CD4-positive, alpha-beta memory T cell (primary cell): ENCODE measurements around the gene NACC2. TPM values are rescaled to one million over a fixed set of nuclear protein-coding genes. Genes with fewer than 3 reads are reported as not detected.

Experiments used
- CTCF ChIA-PET: fragments of 350-600 bp; sonication (Branson Sonifier 250); formaldehyde crosslinking; loops from one replicate; lab custom pipeline; 2021; ENCODE audit warnings: inconsistent platforms; ENCODE audit not compliant: partially characterized antibody; lab: Charles Lee
- POLR2A ChIA-PET: fragments of 350-600 bp; sonication (Branson Sonifier 250); formaldehyde crosslinking; loops from one replicate; lab custom pipeline; 2021; ENCODE audit not compliant: partially characterized antibody; lab: Charles Lee
- DNase-seq, 5 donors: peaks; one replicate each; pipeline versions ENCODE4 v3.0.0 to v3.0.0-alpha.2; 2020 to 2022; ENCODE audit warnings: mixed read lengths in 1 of 5
- H3K27ac ChIP-seq: one replicate; pipeline ENCODE4 v1.7.0; 2013; ENCODE audit warnings: low read depth, low read length
- H3K27me3 ChIP-seq: 2 replicates; pipeline ENCODE4 v1.7.0; 2013; ENCODE audit warnings: mild to moderate bottlenecking, low read length, moderate library complexity; ENCODE audit not compliant: insufficient read depth
- H3K36me3 ChIP-seq: 2 replicates; pipeline ENCODE4 v1.7.0; 2013; ENCODE audit warnings: mild to moderate bottlenecking, low read length, moderate library complexity; ENCODE audit not compliant: insufficient read depth
- H3K4me1 ChIP-seq: 2 replicates; pipeline ENCODE4 v1.7.0; 2013; ENCODE audit warnings: mild to moderate bottlenecking, low read length, moderate library complexity; ENCODE audit not compliant: insufficient read depth
- H3K4me3 ChIP-seq, 2 donors: one replicate each; pipeline ENCODE4 v1.7.0; 2013; ENCODE audit warnings: low read length in 2 of 2, mild to moderate bottlenecking in 1 of 2
- H3K9me3 ChIP-seq, 2 donors: one replicate each; pipeline ENCODE4 v1.7.0; 2013; ENCODE audit warnings: low read length in 2 of 2, control low read depth in 1 of 2; ENCODE audit not compliant: control insufficient read depth in 1 of 2
- H3K27ac Mint-ChIP-seq, 7 donors: one replicate each; pipeline ENCODE4 v1.8.0; 2020 to 2021; ENCODE audit warnings: mixed read lengths in 7 of 7, mild to moderate bottlenecking in 6 of 7, inconsistent platforms in 3 of 7, moderate library complexity in 3 of 7
- H3K27me3 Mint-ChIP-seq, 2 donors: one replicate each; pipeline ENCODE4 v1.8.0; 2020 to 2021; ENCODE audit warnings: mixed read lengths in 2 of 2
- H3K36me3 Mint-ChIP-seq, 2 donors: one replicate each; pipeline ENCODE4 v1.8.0; 2020 to 2021; ENCODE audit warnings: mixed read lengths in 2 of 2, inconsistent platforms in 1 of 2, mild to moderate bottlenecking in 1 of 2
- H3K4me1 Mint-ChIP-seq, 4 donors: one replicate each; pipeline ENCODE4 v1.8.0; 2020 to 2021; ENCODE audit warnings: mixed read lengths in 4 of 4, mild to moderate bottlenecking in 1 of 4
- H3K4me3 Mint-ChIP-seq, 8 donors: one replicate each; pipeline ENCODE4 v1.8.0; 2020 to 2021; ENCODE audit warnings: mixed read lengths in 8 of 8, mild to moderate bottlenecking in 7 of 8, moderate library complexity in 6 of 8, inconsistent platforms in 3 of 8
- H3K9me3 Mint-ChIP-seq, 8 donors: one replicate each; pipeline ENCODE4 v1.8.0; 2020 to 2021; ENCODE audit warnings: mixed read lengths in 8 of 8, mild to moderate bottlenecking in 5 of 8, inconsistent platforms in 3 of 8, moderate library complexity in 1 of 8
- intact Hi-C: fragments of 100-400 bp; cut with micrococcal nuclease; formaldehyde crosslinking; loops from one replicate; pipeline ENCODE4 v1.15.1; 2023
- polyA plus RNA-seq, 2 donors: library from polyadenylated mRNA; unstranded; fragments of 300-500 nt; fragmentation: Illumina TruSeq; gene quantifications; one replicate each; pipeline ENCODE4 v1.2.3, GENCODE V29; 2021
- total RNA-seq, 2 experiments: library from RNA; stranded (reverse); gene quantifications; one replicate each; pipeline ENCODE4 v1.2.3, GENCODE V29; 2021

Gene NACC2
- total and polyA plus RNA-seq, 4 experiments from 2014 or later, result 0.58 to 12.2 (median 7.1) TPM

GRCh38 chr9:136023410-136024225 lies 71.5 kb downstream of the NACC2 start:
- no peaks in the 10 kb centered on the region for H3K36me3 ChIP-seq
- H3K27ac ChIP-seq, result no peak overlapping the region
- no peak for DNase-seq
- ChIA-PET POLR2A (no interaction called here), CTCF (no interaction called here)
- peak overlapping the region in 2 of 7 donors; percentile 59 to 70 for H3K27ac Mint-ChIP-seq
- no peaks in the 10 kb centered on the region for H3K27me3 Mint-ChIP-seq
- H3K4me3 ChIP-seq, result no peak overlapping the region
- H3K4me3 Mint-ChIP-seq, result no peak overlapping the region
- H3K36me3 Mint-ChIP-seq, result peaks cover 7 to 22% of the 10 kb centered on the region in 2 donors
- H3K27me3 ChIP-seq, result no peaks in the 10 kb centered on the region
- peaks cover 2 to 22% (median 13%) of the 10 kb centered on the region in 4 donors for H3K4me1 Mint-ChIP-seq
- intact Hi-C loops, result no loop called here
- no peaks in the 10 kb centered on the region for H3K4me1 ChIP-seq
- no peaks in the 10 kb centered on the region for H3K9me3 ChIP-seq
- peaks cover 0 to 3% (median 0%) of the 10 kb centered on the region in 8 donors for H3K9me3 Mint-ChIP-seq

DNA sequence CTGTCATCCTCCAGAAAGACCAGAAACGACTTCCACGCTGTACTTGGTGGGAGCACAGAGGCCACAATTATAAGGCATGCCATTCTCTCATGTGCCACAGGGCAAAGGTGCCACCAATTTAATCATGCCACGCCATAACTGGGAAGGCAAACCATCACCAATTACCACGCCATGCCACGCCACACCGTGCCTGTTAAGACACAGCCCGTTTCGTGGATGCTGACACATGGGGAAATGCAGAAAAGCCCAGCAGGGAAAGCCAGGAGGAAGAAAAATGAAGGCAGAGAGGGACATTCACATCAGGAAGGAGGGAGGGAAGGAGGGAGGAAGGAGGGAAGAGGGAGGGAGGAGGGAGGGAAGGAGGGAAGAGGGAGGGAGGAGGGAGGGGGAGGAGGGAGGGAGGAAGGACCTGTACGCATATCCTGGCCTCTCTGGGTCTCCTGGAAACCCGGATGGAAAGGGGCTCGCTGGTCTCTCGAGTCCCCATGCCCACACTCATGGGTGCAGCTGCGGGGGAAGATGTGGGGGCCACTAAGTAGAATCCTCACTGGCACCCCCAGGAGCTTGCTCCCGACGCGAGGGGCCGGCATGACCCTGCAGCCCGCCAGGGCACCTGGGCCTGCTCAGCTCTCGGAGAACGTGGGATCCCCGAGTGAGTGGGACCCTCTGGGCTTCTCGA lies 72.2 kb downstream of the NACC2 start:
- no peak for DNase-seq
- no peak overlapping the region for H3K27ac Mint-ChIP-seq
- Histone ChIP-seq H3K36me3 (no peaks in the 10 kb centered on the region), H3K27ac (no peak overlapping the region), H3K4me1 (no peaks in the 10 kb centered on the region), H3K9me3 (no peaks in the 10 kb centered on the region), H3K27me3 (no peaks in the 10 kb centered on the region), H3K4me3 (no peak overlapping the region)
- ChIA-PET CTCF (no interaction called here), POLR2A (no interaction called here)
- intact Hi-C loops, result no loop called here
- peaks cover 0 to 3% (median 0%) of the 10 kb centered on the region in 8 donors for H3K9me3 Mint-ChIP-seq
- H3K4me1 Mint-ChIP-seq, result peaks cover 2 to 22% (median 13%) of the 10 kb centered on the region in 4 donors
- no peak overlapping the region for H3K4me3 Mint-ChIP-seq
- H3K27me3 Mint-ChIP-seq, result no peaks in the 10 kb centered on the region
- H3K36me3 Mint-ChIP-seq, result peaks cover 7 to 21% of the 10 kb centered on the region in 2 donors

DNA sequence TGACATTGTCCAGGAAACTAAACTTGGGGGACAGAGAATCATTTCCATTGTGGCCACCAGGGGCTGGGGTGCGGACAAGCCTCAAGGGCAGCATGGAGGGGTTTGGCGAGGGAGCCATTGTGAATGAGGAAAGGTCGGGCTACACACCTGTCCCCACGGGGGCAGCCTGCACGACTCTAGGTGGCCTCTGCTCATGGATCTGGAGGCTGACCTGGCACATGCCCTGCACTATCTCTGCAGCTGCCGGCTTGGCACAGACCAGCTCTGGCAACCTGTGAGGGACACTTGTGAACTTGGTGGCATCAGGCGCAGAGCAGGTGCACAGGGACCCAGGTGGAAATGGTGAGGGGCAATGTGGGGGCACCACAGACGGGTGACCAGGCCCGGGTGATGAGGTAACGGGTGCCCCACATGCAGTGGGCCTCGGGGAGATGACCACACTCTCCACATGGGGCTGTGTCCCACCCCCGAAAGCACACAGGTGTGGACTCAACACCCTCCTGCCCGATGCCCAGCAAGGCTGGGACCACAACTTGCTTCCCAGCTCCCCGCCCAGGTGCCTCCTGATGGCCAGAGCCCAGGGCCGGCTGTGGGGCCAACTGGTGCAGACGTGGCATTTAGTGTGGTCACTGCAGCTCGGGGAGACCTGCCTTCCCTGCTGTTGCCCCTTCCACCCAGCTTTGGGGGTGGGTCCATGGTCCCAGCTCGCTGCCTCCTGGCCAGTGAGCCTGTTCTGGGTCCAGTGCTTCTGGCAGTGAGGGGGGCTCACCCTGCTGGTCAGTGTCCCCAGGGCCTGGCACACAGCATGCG lies 73.0 kb downstream of the NACC2 start:
- Mint-ChIP-seq H3K27ac (peak overlapping the region in 1 of 7 donors; percentile 72), H3K4me3 (no peak overlapping the region), H3K9me3 (peaks cover 0 to 3% (median 0%) of the 10 kb centered on the region in 8 donors), H3K4me1 (peaks cover 2 to 19% (median 11%) of the 10 kb centered on the region in 4 donors), H3K27me3 (no peaks in the 10 kb centered on the region), H3K36me3 (peaks cover 7 to 15% of the 10 kb centered on the region in 2 donors)
- Histone ChIP-seq H3K27me3 (no peaks in the 10 kb centered on the region), H3K27ac (no peak overlapping the region), H3K4me3 (no peak overlapping the region), H3K9me3 (no peaks in the 10 kb centered on the region), H3K4me1 (no peaks in the 10 kb centered on the region), H3K36me3 (no peaks in the 10 kb centered on the region)
- ChIA-PET CTCF (no interaction called here), POLR2A (no interaction called here)
- no peak for DNase-seq
- intact Hi-C loops, result no loop called here

DNA sequence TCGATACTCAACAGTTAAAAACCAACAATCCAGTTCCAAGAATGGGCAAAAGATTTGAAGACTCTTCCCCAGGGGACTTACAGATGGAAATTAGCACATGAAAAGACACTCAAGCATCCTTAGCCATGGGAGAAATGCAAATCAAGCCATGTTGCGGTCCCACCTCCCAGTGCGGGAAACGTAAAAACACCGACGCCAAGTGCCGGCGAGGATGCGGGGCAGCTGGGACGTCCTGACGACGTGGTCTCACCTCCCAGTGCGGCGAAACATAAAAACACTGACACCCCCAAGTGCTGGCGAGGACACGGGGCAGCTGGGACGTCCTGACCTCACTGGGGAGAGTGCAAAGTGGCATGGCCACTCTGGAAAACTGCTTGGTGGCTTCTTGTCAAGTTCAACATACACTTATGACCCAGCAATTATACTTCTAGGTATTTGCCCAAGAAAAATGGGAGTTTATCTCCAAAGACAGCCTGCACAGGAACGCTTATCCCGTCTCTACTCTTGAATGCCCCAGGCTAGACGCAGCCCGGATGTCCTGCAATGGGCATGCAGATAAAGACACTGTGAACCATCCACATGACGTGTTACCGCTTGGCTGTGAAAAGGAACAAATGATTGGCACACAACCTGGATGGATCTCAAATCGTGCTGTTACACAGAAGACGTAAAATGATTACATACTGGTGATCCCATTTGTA lies 73.8 kb downstream of the NACC2 start:
- Histone ChIP-seq H3K27ac (no peak overlapping the region), H3K4me1 (no peaks in the 10 kb centered on the region), H3K9me3 (no peaks in the 10 kb centered on the region), H3K36me3 (no peaks in the 10 kb centered on the region), H3K4me3 (no peak overlapping the region), H3K27me3 (no peaks in the 10 kb centered on the region)
- H3K4me3 Mint-ChIP-seq, result no peak overlapping the region
- DNase-seq, result no peak
- peaks cover 2 to 16% (median 9%) of the 10 kb centered on the region in 4 donors for H3K4me1 Mint-ChIP-seq
- intact Hi-C loops, result no loop called here
- peaks cover 3 to 10% of the 10 kb centered on the region in 2 donors for H3K36me3 Mint-ChIP-seq
- CTCF ChIA-PET, result no interaction called here
- H3K27ac Mint-ChIP-seq, result peak overlapping the region in 1 of 7 donors; percentile 72
- POLR2A ChIA-PET, result no interaction called here
- H3K9me3 Mint-ChIP-seq, result peaks cover 0 to 3% (median 0%) of the 10 kb centered on the region in 8 donors
- no peaks in the 10 kb centered on the region for H3K27me3 Mint-ChIP-seq

- Histone ChIP-seq H3K27ac (no peak overlapping the region), H3K4me3 (no peak overlapping the region), H3K4me1 (no peaks in the 10 kb centered on the region), H3K27me3 (no peaks in the 10 kb centered on the region), H3K9me3 (no peaks in the 10 kb centered on the region), H3K36me3 (no peaks in the 10 kb centered on the region)
- DNase-seq, result no peak
- ChIA-PET CTCF (no interaction called here), POLR2A (no interaction called here)
- Mint-ChIP-seq H3K4me1 (peaks cover 2 to 14% (median 9%) of the 10 kb centered on the region in 4 donors), H3K27me3 (no peaks in the 10 kb centered on the region), H3K27ac (no peak overlapping the region), H3K4me3 (no peak overlapping the region), H3K9me3 (peaks cover 0 to 3% (median 0%) of the 10 kb centered on the region in 8 donors), H3K36me3 (peaks cover 3 to 9% of the 10 kb centered on the region in 2 donors)
- intact Hi-C loops, result no loop called here
Measured at GRCh38 chr9:136020671-136021070, 74.4 kb downstream of the NACC2 start.

GRCh38 chr9:136020206-136020605 lies 74.9 kb downstream of the NACC2 start:
- no peaks in the 10 kb centered on the region for H3K4me1 ChIP-seq
- Mint-ChIP-seq H3K27me3 (no peaks in the 10 kb centered on the region), H3K36me3 (peaks cover 1 to 7% of the 10 kb centered on the region in 2 donors), H3K4me3 (no peak overlapping the region), H3K4me1 (peaks cover 2 to 14% (median 8%) of the 10 kb centered on the region in 4 donors), H3K27ac (peak overlapping the region in 1 of 7 donors; percentile 11), H3K9me3 (peaks cover 0 to 1% (median 0%) of the 10 kb centered on the region in 8 donors)
- no peaks in the 10 kb centered on the region for H3K36me3 ChIP-seq
- H3K9me3 ChIP-seq, result no peaks in the 10 kb centered on the region
- DNase-seq, result no peak
- no peaks in the 10 kb centered on the region for H3K27me3 ChIP-seq
- no peak overlapping the region for H3K27ac ChIP-seq
- ChIA-PET POLR2A (no interaction called here), CTCF (no interaction called here)
- intact Hi-C loops, result no loop called here
- no peak overlapping the region for H3K4me3 ChIP-seq
